ENCODE data around the gene TPK1. TPM values are rescaled to one million over a fixed set of nuclear protein-coding genes. Genes with fewer than 3 reads are reported as not detected.

Gene TPK1
- total RNA-seq, 4 donors from 2014 or later, result 2.5 to 22.7 (median 18.7) TPM

GRCh38 chr7:144545330-144545729 lies 290.5 kb downstream of the TPK1 start:
- no peaks in the 10 kb centered on the region for H3K9me3 ChIP-seq
- no peak for TF ChIP-seq CTCF (IDR thresholded peaks at IDR 0.05)
- TF ChIP-seq POLR2A (IDR thresholded peaks at IDR 0.05), result no peak
- H3K27me3 ChIP-seq, result no peaks in the 10 kb centered on the region
- H3K4me3 ChIP-seq, result no peak overlapping the region
- no peak for DNase-seq
- H3K36me3 ChIP-seq, result no peaks in the 10 kb centered on the region
- no peak overlapping the region for H3K27ac ChIP-seq
- H3K4me1 ChIP-seq, result no peaks in the 10 kb centered on the region

- no peak for TF ChIP-seq POLR2A (IDR thresholded peaks at IDR 0.05)
- no peak for TF ChIP-seq CTCF (IDR thresholded peaks at IDR 0.05)
- no peak for DNase-seq
- H3K27ac ChIP-seq, result no peak overlapping the region
- H3K9me3 ChIP-seq, result no peaks in the 10 kb centered on the region
- no peak overlapping the region for H3K4me3 ChIP-seq
- H3K36me3 ChIP-seq, result no peaks in the 10 kb centered on the region
- H3K27me3 ChIP-seq, result no peaks in the 10 kb centered on the region
- no peaks in the 10 kb centered on the region for H3K4me1 ChIP-seq
Measured at GRCh38 chr7:144534655-144535395, 301.0 kb downstream of the TPK1 start.

GRCh38 chr7:144534196-144534595 lies 301.7 kb downstream of the TPK1 start:
- no peak overlapping the region for H3K27ac ChIP-seq
- no peaks in the 10 kb centered on the region for H3K4me1 ChIP-seq
- H3K36me3 ChIP-seq, result no peaks in the 10 kb centered on the region
- H3K27me3 ChIP-seq, result no peaks in the 10 kb centered on the region
- H3K4me3 ChIP-seq, result no peak overlapping the region
- no peaks in the 10 kb centered on the region for H3K9me3 ChIP-seq
- no peak for DNase-seq
- TF ChIP-seq CTCF (IDR thresholded peaks at IDR 0.05) (no peak), POLR2A (IDR thresholded peaks at IDR 0.05) (no peak)

- Histone ChIP-seq H3K27ac (no peak overlapping the region), H3K4me1 (no peaks in the 10 kb centered on the region), H3K9me3 (no peaks in the 10 kb centered on the region), H3K4me3 (no peak overlapping the region), H3K27me3 (no peaks in the 10 kb centered on the region), H3K36me3 (no peaks in the 10 kb centered on the region)
- no peak for TF ChIP-seq POLR2A (IDR thresholded peaks at IDR 0.05)
- no peak for TF ChIP-seq CTCF (IDR thresholded peaks at IDR 0.05)
- DNase-seq, result no peak
Measured at GRCh38 chr7:144531181-144531580, 304.7 kb downstream of the TPK1 start.

- no peak for TF ChIP-seq CTCF (IDR thresholded peaks at IDR 0.05)
- TF ChIP-seq POLR2A (IDR thresholded peaks at IDR 0.05), result no peak
- no peak for DNase-seq
- no peaks in the 10 kb centered on the region for H3K36me3 ChIP-seq
- H3K4me1 ChIP-seq, result no peaks in the 10 kb centered on the region
- H3K4me3 ChIP-seq, result no peak overlapping the region
- no peaks in the 10 kb centered on the region for H3K27me3 ChIP-seq
- no peak overlapping the region for H3K27ac ChIP-seq
- no peaks in the 10 kb centered on the region for H3K9me3 ChIP-seq
Measured at GRCh38 chr7:144529269-144529926, 306.5 kb downstream of the TPK1 start.

Data from Peyer's patch (tissue), 4 donors.